ENCODE measurements around the gene IFT20.

IFT20 gene

GRCh38 chr17:28357061-28357900, 22.0 kb upstream of the IFT20 start, which contains the start of gene POLDIP2:
Gene POLDIP2 (minus strand): TSS chr17:28357527. CDS start chr17:28357448, 79 bp downstream.
- Histone ChIP-seq H3K27me3 (ENCODE audit: insufficient read depth, low read length) (no peaks in the 10 kb centered on the region), H3K4me1 (ENCODE audit: control insufficient read depth in 1 of 2, insufficient read depth in 2 of 2, low read length in 2 of 2) (peaks cover 0 to 9% of the 10 kb centered on the region in 2 experiments), H4K8ac (ENCODE audit: low read depth, low read length) (peak within 1 kb of the TSS; percentile 99), H3K4me2 (ENCODE audit: low read length) (peak within 1 kb of the TSS; percentile 81), H2BK120ac (ENCODE audit: insufficient read depth, low read length, poor library complexity) (peak within 1 kb of the TSS; percentile 74), H2AFZ (ENCODE audit: insufficient read depth, low read length, poor library complexity) (peak within 1 kb of the TSS; percentile 94), H3K79me1 (ENCODE audit: low read length) (peaks cover 9% of the 10 kb centered on the region), H2BK5ac (ENCODE audit: low read depth, low read length, poor library complexity) (peak within 1 kb of the TSS; percentile 76), H4K91ac (ENCODE audit: low read depth, low read length) (peak within 1 kb of the TSS; percentile 92), H4K12ac (ENCODE audit: low read depth, low read length) (peak within 1 kb of the TSS; percentile 92), H3K9me3 (ENCODE audit: insufficient read depth, low read depth, low read length) (no peaks in the 10 kb centered on the region), H3K9ac (ENCODE audit: low read length) (peak within 1 kb of the TSS; percentile 99), H3K18ac (ENCODE audit: low read length) (peak within 1 kb of the TSS; percentile 95), H3K4ac (ENCODE audit: low read depth, low read length) (peak within 1 kb of the TSS; percentile 94), H2BK12ac (ENCODE audit: low read length) (peak within 1 kb of the TSS; percentile 69), H3K14ac (ENCODE audit: low read length) (peak within 1 kb of the TSS; percentile 97), H2AK5ac (ENCODE audit: low read length) (peak within 1 kb of the TSS; percentile 84), H3K79me2 (ENCODE audit: control insufficient read depth, insufficient read depth, low read length, poor library complexity) (peaks cover 10% of the 10 kb centered on the region), H3K4me3 (ENCODE audit: low read depth, low read length) (peak within 1 kb of the TSS; percentile 98), H3K23ac (ENCODE audit: low read length) (no peak within 1 kb of the TSS), H3K36me3 (ENCODE audit: control insufficient read depth in 1 of 2, insufficient read depth in 2 of 2, low read length in 2 of 2) (peaks cover 31 to 42% of the 10 kb centered on the region in 2 experiments), H3K27ac (ENCODE audit: low read depth, low read length) (peak within 1 kb of the TSS; percentile 57)
- no CpG with 5 or more reads among the region's 80 CpGs for WGBS (ENCODE audit: extremely low coverage, insufficient coverage, insufficient read length)
- peak; percentile 93 to 97 for DNase-seq

DNA sequence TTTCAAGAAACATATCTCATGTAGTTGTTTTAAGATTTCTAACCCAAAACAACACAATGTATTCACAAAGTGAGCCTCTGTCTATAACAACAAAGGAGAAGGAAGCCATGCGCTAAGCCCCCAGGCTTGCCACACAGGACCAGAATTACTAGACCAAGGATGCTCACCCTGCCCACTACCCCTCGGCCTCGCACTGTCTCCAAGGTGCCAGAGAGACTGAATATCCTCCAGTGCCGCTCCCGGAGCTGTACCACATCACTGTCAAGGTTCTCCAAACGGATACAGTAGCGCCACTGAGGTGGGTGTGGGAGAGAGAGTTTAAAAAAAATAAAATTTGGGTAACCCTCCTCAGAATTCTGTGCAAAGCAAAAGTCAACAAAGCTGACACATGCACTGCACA, 15.0 kb upstream of the IFT20 start:
- H3K79me1 ChIP-seq (ENCODE audit: low read length), result no peaks in the 10 kb centered on the region
- no peak overlapping the region for H2BK5ac ChIP-seq (ENCODE audit: low read depth, low read length, poor library complexity)
- peaks cover 2 to 6% of the 10 kb centered on the region in 2 experiments for H3K4me1 ChIP-seq (ENCODE audit: control insufficient read depth in 1 of 2, insufficient read depth in 2 of 2, low read length in 2 of 2)
- H3K18ac ChIP-seq (ENCODE audit: low read length), result no peak overlapping the region
- H3K9me3 ChIP-seq (ENCODE audit: insufficient read depth, low read depth, low read length), result no peaks in the 10 kb centered on the region
- WGBS (ENCODE audit: extremely low coverage, insufficient coverage, insufficient read length), result no CpG with 5 or more reads among the region's 7 CpGs
- no peak for DNase-seq
- H3K23ac ChIP-seq (ENCODE audit: low read length), result no peak overlapping the region
- no peak overlapping the region for H3K4ac ChIP-seq (ENCODE audit: low read depth, low read length)
- H3K4me2 ChIP-seq (ENCODE audit: low read length), result no peak overlapping the region
- no peak overlapping the region for H3K9ac ChIP-seq (ENCODE audit: low read length)
- no peak overlapping the region for H2AFZ ChIP-seq (ENCODE audit: insufficient read depth, low read length, poor library complexity)
- no peak overlapping the region for H2BK12ac ChIP-seq (ENCODE audit: low read length)
- no peak overlapping the region for H3K14ac ChIP-seq (ENCODE audit: low read length)
- no peak overlapping the region for H4K8ac ChIP-seq (ENCODE audit: low read depth, low read length)
- H3K79me2 ChIP-seq (ENCODE audit: control insufficient read depth, insufficient read depth, low read length, poor library complexity), result no peaks in the 10 kb centered on the region
- no peak overlapping the region for H2AK5ac ChIP-seq (ENCODE audit: low read length)
- H4K12ac ChIP-seq (ENCODE audit: low read depth, low read length), result no peak overlapping the region
- H3K4me3 ChIP-seq (ENCODE audit: low read depth, low read length), result no peak overlapping the region
- H3K27me3 ChIP-seq (ENCODE audit: insufficient read depth, low read length), result no peaks in the 10 kb centered on the region
- H4K91ac ChIP-seq (ENCODE audit: low read depth, low read length), result no peak overlapping the region
- no peak overlapping the region for H2BK120ac ChIP-seq (ENCODE audit: insufficient read depth, low read length, poor library complexity)
- H3K27ac ChIP-seq (ENCODE audit: low read depth, low read length), result no peak overlapping the region
- H3K36me3 ChIP-seq (ENCODE audit: control insufficient read depth in 1 of 2, insufficient read depth in 2 of 2, low read length in 2 of 2), result peaks cover 54 to 73% of the 10 kb centered on the region in 2 experiments

- Histone ChIP-seq H3K18ac (ENCODE audit: low read length) (no peak overlapping the region), H4K12ac (ENCODE audit: low read depth, low read length) (no peak overlapping the region), H2AFZ (ENCODE audit: insufficient read depth, low read length, poor library complexity) (no peak overlapping the region), H2BK5ac (ENCODE audit: low read depth, low read length, poor library complexity) (no peak overlapping the region), H3K79me2 (ENCODE audit: control insufficient read depth, insufficient read depth, low read length, poor library complexity) (no peaks in the 10 kb centered on the region), H3K36me3 (ENCODE audit: control insufficient read depth in 1 of 2, insufficient read depth in 2 of 2, low read length in 2 of 2) (peaks cover 59 to 79% of the 10 kb centered on the region in 2 experiments), H3K14ac (ENCODE audit: low read length) (no peak overlapping the region), H3K4me3 (ENCODE audit: low read depth, low read length) (no peak overlapping the region), H3K4me2 (ENCODE audit: low read length) (no peak overlapping the region), H3K9ac (ENCODE audit: low read length) (no peak overlapping the region), H3K27ac (ENCODE audit: low read depth, low read length) (no peak overlapping the region), H3K79me1 (ENCODE audit: low read length) (no peaks in the 10 kb centered on the region), H3K27me3 (ENCODE audit: insufficient read depth, low read length) (no peaks in the 10 kb centered on the region), H3K4me1 (ENCODE audit: control insufficient read depth in 1 of 2, insufficient read depth in 2 of 2, low read length in 2 of 2) (peaks cover 2 to 8% of the 10 kb centered on the region in 2 experiments), H3K9me3 (ENCODE audit: insufficient read depth, low read depth, low read length) (no peaks in the 10 kb centered on the region), H2BK120ac (ENCODE audit: insufficient read depth, low read length, poor library complexity) (no peak overlapping the region), H4K8ac (ENCODE audit: low read depth, low read length) (no peak overlapping the region), H2BK12ac (ENCODE audit: low read length) (no peak overlapping the region), H3K4ac (ENCODE audit: low read depth, low read length) (no peak overlapping the region), H2AK5ac (ENCODE audit: low read length) (no peak overlapping the region), H4K91ac (ENCODE audit: low read depth, low read length) (no peak overlapping the region), H3K23ac (ENCODE audit: low read length) (no peak overlapping the region)
- DNase-seq, result no peak
- no CpG with 5 or more reads among the region's 3 CpGs for WGBS (ENCODE audit: extremely low coverage, insufficient coverage, insufficient read length)
Measured at GRCh38 chr17:28348979-28349378, 13.7 kb upstream of the IFT20 start.

GRCh38 chr17:28347261-28347891, 12.1 kb upstream of the IFT20 start:
- no peak overlapping the region for H3K4me3 ChIP-seq (ENCODE audit: low read depth, low read length)
- WGBS (ENCODE audit: extremely low coverage, insufficient coverage, insufficient read length), result no CpG with 5 or more reads among the region's 8 CpGs

More at GRCh38 chr17:28347261-28347891, 12.1 kb upstream of the IFT20 start:
- H3K18ac ChIP-seq (ENCODE audit: low read length), result peak overlapping the region; percentile 47
- no peak overlapping the region for H2AK5ac ChIP-seq (ENCODE audit: low read length)
- H3K27me3 ChIP-seq (ENCODE audit: insufficient read depth, low read length), result no peaks in the 10 kb centered on the region
- H3K4ac ChIP-seq (ENCODE audit: low read depth, low read length), result no peak overlapping the region
- DNase-seq, result peak; percentile 50 to 53
- H3K14ac ChIP-seq (ENCODE audit: low read length), result no peak overlapping the region
- no peaks in the 10 kb centered on the region for H3K79me2 ChIP-seq (ENCODE audit: control insufficient read depth, insufficient read depth, low read length, poor library complexity)
- H2BK12ac ChIP-seq (ENCODE audit: low read length), result no peak overlapping the region
- no peak overlapping the region for H3K9ac ChIP-seq (ENCODE audit: low read length)
- peak overlapping the region; percentile 13 for H4K8ac ChIP-seq (ENCODE audit: low read depth, low read length)
- no peak overlapping the region for H2AFZ ChIP-seq (ENCODE audit: insufficient read depth, low read length, poor library complexity)
- no peaks in the 10 kb centered on the region for H3K9me3 ChIP-seq (ENCODE audit: insufficient read depth, low read depth, low read length)
- H4K12ac ChIP-seq (ENCODE audit: low read depth, low read length), result peak overlapping the region; percentile 27
- H3K4me1 ChIP-seq (ENCODE audit: control insufficient read depth in 1 of 2, insufficient read depth in 2 of 2, low read length in 2 of 2), result peaks cover 2 to 8% of the 10 kb centered on the region in 2 experiments
- peak overlapping the region; percentile 15 for H3K27ac ChIP-seq (ENCODE audit: low read depth, low read length)
- H3K79me1 ChIP-seq (ENCODE audit: low read length), result no peaks in the 10 kb centered on the region
- no peak overlapping the region for H2BK120ac ChIP-seq (ENCODE audit: insufficient read depth, low read length, poor library complexity)
- H2BK5ac ChIP-seq (ENCODE audit: low read depth, low read length, poor library complexity), result no peak overlapping the region
- no peak overlapping the region for H4K91ac ChIP-seq (ENCODE audit: low read depth, low read length)
- H3K36me3 ChIP-seq (ENCODE audit: control insufficient read depth in 1 of 2, insufficient read depth in 2 of 2, low read length in 2 of 2), result peaks cover 65 to 82% of the 10 kb centered on the region in 2 experiments
- no peak overlapping the region for H3K23ac ChIP-seq (ENCODE audit: low read length)
- H3K4me2 ChIP-seq (ENCODE audit: low read length), result no peak overlapping the region
